CD4-positive, alpha-beta T cell (primary cell): ENCODE measurements around the gene CD33. TPM values are rescaled to one million over a fixed set of nuclear protein-coding genes. Genes with fewer than 3 reads are reported as not detected.

ENCODE experiments used
- ATAC-seq: fragments of 200-7000 bp; cut with Tn5 transposase; one replicate; pipeline ENCODE4 v1.10.0; 2022; ENCODE audit warnings: mild to moderate bottlenecking; ENCODE audit not compliant: poor library complexity
- CTCF ChIA-PET: fragments of 350-600 bp; sonication (Branson Sonifier 250); formaldehyde crosslinking; loops from one replicate; lab custom pipeline; 2021; ENCODE audit warnings: antibody characterized with exemption, inconsistent platforms; lab: Charles Lee
- POLR2A ChIA-PET: fragments of 350-600 bp; sonication (Branson Sonifier 250); formaldehyde crosslinking; loops from one replicate; lab custom pipeline; 2021; ENCODE audit warnings: antibody characterized with exemption, inconsistent platforms; lab: Charles Lee
- DNase-seq, 14 experiments: peaks; one replicate each; pipeline ENCODE4 v3.0.0-alpha.2; 2013 to 2020; ENCODE audit warnings: mixed read lengths in 2 of 14
- H3K27ac ChIP-seq, 2 donors: one replicate each; pipeline versions ENCODE4 v1.5.1 to v1.7.0; 2013; ENCODE audit warnings: low read length in 2 of 2, low read depth in 1 of 2, mild to moderate bottlenecking in 1 of 2
- H3K27me3 ChIP-seq, 2 experiments: 1 replicate in 1 of 2; 2 replicates in 1 of 2; pipeline versions ENCODE4 v1.6.1 to v1.7.0; 2013; ENCODE audit warnings: low read length in 2 of 2, control low read depth in 1 of 2, mild to moderate bottlenecking in 1 of 2, moderate library complexity in 1 of 2; ENCODE audit not compliant: insufficient read depth in 2 of 2, control insufficient read depth in 1 of 2
- H3K36me3 ChIP-seq: one replicate; pipeline ENCODE4 v1.6.1; 2013; ENCODE audit warnings: low read length, control low read depth; ENCODE audit not compliant: insufficient read depth
- H3K4me1 ChIP-seq: one replicate; pipeline ENCODE4 v1.6.1; 2013; ENCODE audit warnings: low read length, control low read depth; ENCODE audit not compliant: insufficient read depth
- H3K4me3 ChIP-seq: one replicate; pipeline ENCODE4 v1.5.1; 2013; ENCODE audit warnings: mild to moderate bottlenecking, low read length, moderate library complexity
- H3K9me3 ChIP-seq, 2 experiments: 1 replicate in 1 of 2; 2 replicates in 1 of 2; pipeline versions ENCODE4 v1.6.1 to v1.7.0; 2013; ENCODE audit warnings: low read length in 2 of 2, mild to moderate bottlenecking in 2 of 2, control low read depth in 1 of 2, moderate library complexity in 1 of 2; ENCODE audit not compliant: control insufficient read depth in 1 of 2, insufficient read depth in 1 of 2
- H3K27ac Mint-ChIP-seq: one replicate; pipeline ENCODE4 v1.8.0; 2020; ENCODE audit warnings: mixed read lengths
- H3K27me3 Mint-ChIP-seq: one replicate; pipeline ENCODE4 v1.8.0; 2021; ENCODE audit warnings: mixed read lengths
- H3K36me3 Mint-ChIP-seq: one replicate; pipeline ENCODE4 v1.8.0; 2021; ENCODE audit warnings: low read depth, mixed read lengths
- H3K4me1 Mint-ChIP-seq: one replicate; pipeline ENCODE4 v1.8.0; 2021; ENCODE audit warnings: low read depth, mixed read lengths
- H3K4me3 Mint-ChIP-seq: one replicate; pipeline ENCODE4 v1.8.0; 2020; ENCODE audit warnings: mild to moderate bottlenecking, mixed read lengths
- H3K9me3 Mint-ChIP-seq: one replicate; pipeline ENCODE4 v1.8.0; 2020; ENCODE audit warnings: mixed read lengths
- intact Hi-C, 2 experiments: fragments of 100-400 bp; cut with DNase I in 1 of 2; cut with micrococcal nuclease in 1 of 2; formaldehyde crosslinking; loops; one replicate each; pipeline versions ENCODE4 v1.15.1 to v1.9.0; 2023 to 2025; cut with DNase I, micrococcal nuclease
- total RNA-seq, 174 experiments: library from RNA in 2 of 174; stranded (reverse) in 2 of 174; gene quantifications; one replicate each; pipeline ENCODE4 v1.2.3 and lab custom pipeline; 2021 to 2026
- TF ChIP-seq, protein P1 (sequence below): fragments of 200-600 bp; IDR thresholded peaks from one replicate; pipeline ENCODE4 v1.8.0; 2022; ENCODE audit warnings: antibody characterized with exemption, mild to moderate bottlenecking

The CD33 gene
- total RNA-seq, 2 experiments from 2014 or later, result 0.60 to 1.7 TPM

DNA sequence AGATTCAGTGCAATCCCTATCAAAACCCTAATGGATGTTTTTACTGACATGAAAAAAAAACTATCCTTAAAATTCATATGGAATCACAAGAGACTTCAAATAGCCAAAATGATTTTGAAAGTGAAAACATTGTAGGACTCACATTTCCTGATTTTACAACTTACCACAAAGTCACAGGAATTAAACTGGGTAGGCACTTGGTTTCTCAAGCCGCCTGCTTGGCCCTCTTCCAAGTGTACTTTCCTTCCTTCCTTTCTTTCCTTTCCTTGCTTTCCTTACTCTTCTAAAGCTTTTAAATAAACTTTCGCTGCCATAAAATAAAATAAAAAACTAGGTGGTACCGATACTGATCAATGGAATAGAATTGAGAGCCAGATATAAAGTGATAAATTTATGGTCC is 21.0 kb upstream of the CD33 start:
- Histone ChIP-seq H3K4me3 (no peak overlapping the region), H3K27ac (no peak overlapping the region), H3K27me3 (peaks cover 8 to 9% of the 10 kb centered on the region in 2 experiments), H3K36me3 (no peaks in the 10 kb centered on the region), H3K4me1 (no peaks in the 10 kb centered on the region), H3K9me3 (no peaks in the 10 kb centered on the region)
- no peak for DNase-seq
- Mint-ChIP-seq H3K9me3 (no peaks in the 10 kb centered on the region), H3K36me3 (no peaks in the 10 kb centered on the region), H3K4me1 (no peaks in the 10 kb centered on the region), H3K27me3 (peaks cover 35% of the 10 kb centered on the region), H3K4me3 (no peak overlapping the region), H3K27ac (no peak overlapping the region)
- TF ChIP-seq, protein P1, sequence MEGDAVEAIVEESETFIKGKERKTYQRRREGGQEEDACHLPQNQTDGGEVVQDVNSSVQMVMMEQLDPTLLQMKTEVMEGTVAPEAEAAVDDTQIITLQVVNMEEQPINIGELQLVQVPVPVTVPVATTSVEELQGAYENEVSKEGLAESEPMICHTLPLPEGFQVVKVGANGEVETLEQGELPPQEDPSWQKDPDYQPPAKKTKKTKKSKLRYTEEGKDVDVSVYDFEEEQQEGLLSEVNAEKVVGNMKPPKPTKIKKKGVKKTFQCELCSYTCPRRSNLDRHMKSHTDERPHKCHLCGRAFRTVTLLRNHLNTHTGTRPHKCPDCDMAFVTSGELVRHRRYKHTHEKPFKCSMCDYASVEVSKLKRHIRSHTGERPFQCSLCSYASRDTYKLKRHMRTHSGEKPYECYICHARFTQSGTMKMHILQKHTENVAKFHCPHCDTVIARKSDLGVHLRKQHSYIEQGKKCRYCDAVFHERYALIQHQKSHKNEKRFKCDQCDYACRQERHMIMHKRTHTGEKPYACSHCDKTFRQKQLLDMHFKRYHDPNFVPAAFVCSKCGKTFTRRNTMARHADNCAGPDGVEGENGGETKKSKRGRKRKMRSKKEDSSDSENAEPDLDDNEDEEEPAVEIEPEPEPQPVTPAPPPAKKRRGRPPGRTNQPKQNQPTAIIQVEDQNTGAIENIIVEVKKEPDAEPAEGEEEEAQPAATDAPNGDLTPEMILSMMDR, result no peak
- no peak for ATAC-seq
- intact Hi-C loops, result no loop called here
- ChIA-PET CTCF (no interaction called here), POLR2A (no interaction called here)

DNA sequence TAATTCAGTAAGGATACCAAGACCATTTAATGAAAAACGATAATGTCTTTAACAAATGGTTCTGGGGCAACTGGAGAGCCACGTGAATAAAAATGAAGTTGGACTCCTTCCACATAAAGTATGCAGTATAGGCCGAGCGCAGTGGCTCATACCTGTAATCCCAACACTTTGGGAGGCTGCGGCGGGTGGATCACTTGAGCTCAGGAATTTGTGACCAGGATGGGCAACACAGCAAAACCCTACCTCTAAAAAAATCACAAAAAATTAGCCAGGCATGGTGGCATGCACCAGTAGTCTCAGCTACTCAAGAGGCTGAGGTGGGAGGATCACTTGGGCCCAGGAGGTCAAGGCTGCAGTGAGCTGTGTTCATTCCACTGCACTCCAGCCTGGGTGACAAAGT is 20.6 kb upstream of the CD33 start:
- Mint-ChIP-seq H3K27me3 (peaks cover 39% of the 10 kb centered on the region), H3K27ac (no peak overlapping the region), H3K36me3 (no peaks in the 10 kb centered on the region), H3K4me1 (no peaks in the 10 kb centered on the region), H3K9me3 (no peaks in the 10 kb centered on the region), H3K4me3 (no peak overlapping the region)
- ATAC-seq, result no peak
- H3K36me3 ChIP-seq, result no peaks in the 10 kb centered on the region
- H3K27ac ChIP-seq, result no peak overlapping the region
- no peaks in the 10 kb centered on the region for H3K9me3 ChIP-seq
- ChIA-PET CTCF (no interaction called here), POLR2A (no interaction called here)
- no peaks in the 10 kb centered on the region for H3K4me1 ChIP-seq
- H3K4me3 ChIP-seq, result no peak overlapping the region
- DNase-seq, result no peak
- TF ChIP-seq, protein P1, result no peak
- H3K27me3 ChIP-seq, result peaks cover 8 to 9% of the 10 kb centered on the region in 2 experiments
- intact Hi-C loops, result no loop called here

DNA sequence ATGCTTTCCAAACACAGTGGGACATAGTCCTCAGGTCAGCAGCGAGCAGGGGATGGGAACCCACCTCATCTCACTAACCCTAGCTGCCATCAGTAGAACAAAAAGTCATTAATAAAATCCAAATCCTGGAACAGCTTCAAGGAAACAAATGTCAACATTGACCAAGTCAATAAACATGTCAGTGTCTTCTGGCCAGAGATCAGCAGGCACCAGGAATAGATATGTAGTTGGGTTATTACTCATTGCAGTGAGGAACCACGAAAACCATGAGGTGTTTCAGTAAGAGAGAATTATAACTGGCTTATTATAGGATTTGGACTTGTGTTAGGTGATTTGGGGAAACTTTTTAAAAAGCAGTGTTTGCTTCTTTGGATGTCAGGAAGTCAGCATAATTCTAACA is 17.1 kb upstream of the CD33 start:
- Mint-ChIP-seq H3K36me3 (no peaks in the 10 kb centered on the region), H3K4me3 (no peak overlapping the region), H3K4me1 (no peaks in the 10 kb centered on the region), H3K27me3 (peaks cover 30% of the 10 kb centered on the region), H3K9me3 (no peaks in the 10 kb centered on the region), H3K27ac (no peak overlapping the region)
- TF ChIP-seq, protein P1, result no peak
- ChIA-PET CTCF (no interaction called here), POLR2A (no interaction called here)
- Histone ChIP-seq H3K4me3 (no peak overlapping the region), H3K27ac (no peak overlapping the region), H3K36me3 (no peaks in the 10 kb centered on the region), H3K9me3 (peaks cover 0 to 5% of the 10 kb centered on the region in 2 experiments), H3K27me3 (peaks cover 0 to 8% of the 10 kb centered on the region in 2 experiments), H3K4me1 (no peaks in the 10 kb centered on the region)
- ATAC-seq, result no peak
- DNase-seq, result no peak
- intact Hi-C loops, result no loop called here
